Measurements from ENCODE around the gene RSPH6A.

GRCh38 chr19:45752639-45753038 lies 62.5 kb downstream of the RSPH6A start:
- TF ChIP-seq EZH2phosphoT487 (IDR thresholded peaks at IDR 0.05; ENCODE audit: insufficient read depth, low read depth) (no peak), EZH2 (IDR thresholded peaks at IDR 0.05; ENCODE audit: insufficient read depth, poor library complexity, severe bottlenecking) (no peak)

All from GM23248 (cell line).